Epithelial cell of esophagus (primary cell): ENCODE measurements around the gene LRRC57.

Source experiments
- DNase-seq: peaks from one replicate; pipeline ENCODE4 v3.0.0; 2010; ENCODE audit warnings: low read depth
- H3K4me3 ChIP-seq: 2 replicates; pipeline ENCODE4 v1.5.1; 2011; ENCODE audit warnings: mild to moderate bottlenecking, low read length, control low read depth
- TF ChIP-seq, protein P1 (sequence below): IDR thresholded peaks from 2 replicates; pipeline ENCODE4 v1.5.1; 2011; ENCODE audit warnings: low read depth, mild to moderate bottlenecking, low read length, control low read depth, inconsistent platforms; ENCODE audit not compliant: insufficient read depth; ENCODE audit errors: missing control alignments

LRRC57 gene

DNA sequence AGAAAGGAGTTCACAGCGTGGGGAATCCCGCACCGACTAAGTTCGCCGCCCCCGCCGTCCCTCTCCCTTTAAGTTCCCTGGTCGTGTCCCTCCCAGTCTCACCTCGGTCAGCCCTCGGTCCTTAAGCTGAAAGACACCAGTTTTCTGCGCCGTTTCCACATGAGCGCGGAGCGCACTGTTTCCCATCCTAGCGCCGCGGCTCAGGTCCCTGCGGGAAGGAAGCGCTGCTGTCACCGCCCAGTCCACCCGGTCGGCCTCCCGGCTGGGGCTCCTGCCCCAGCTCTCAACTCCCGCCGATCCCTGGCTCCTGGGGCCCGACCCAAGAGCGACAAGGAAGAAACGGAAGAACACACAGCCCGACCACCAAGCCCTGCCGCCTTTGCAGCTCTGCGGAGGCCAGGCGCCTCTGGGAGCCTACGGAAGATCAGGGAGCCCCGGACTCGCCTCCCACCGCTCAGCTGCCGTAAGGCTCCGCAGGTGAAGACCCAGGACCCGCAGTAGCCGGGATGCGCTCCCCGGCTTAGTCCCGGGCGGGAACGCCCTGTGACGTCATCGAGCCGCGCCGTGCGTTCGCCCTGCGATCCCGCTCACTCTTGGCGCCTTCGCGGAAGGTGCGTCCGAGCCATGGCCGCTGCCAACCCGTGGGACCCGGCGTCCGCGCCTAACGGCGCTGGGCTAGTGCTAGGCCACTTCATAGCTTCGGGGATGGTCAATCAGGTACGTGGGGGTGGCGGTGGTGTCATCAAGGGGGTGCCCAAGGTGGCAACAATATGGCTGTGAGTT, at the start of gene LRRC57, which contains the start of gene HAUS2:
Gene LRRC57, minus strand, starts transcription at position 545 of the 783 bp plus-strand sequence. Its CDS starts 359 bp downstream, at position 186.
Gene HAUS2, plus strand, starts transcription at position 590 of the 783 bp plus-strand sequence. Its CDS starts 35 bp downstream, at position 625.
- peak within 1 kb of the TSS; percentile 97 for H3K4me3 ChIP-seq
- TF ChIP-seq, protein P1, sequence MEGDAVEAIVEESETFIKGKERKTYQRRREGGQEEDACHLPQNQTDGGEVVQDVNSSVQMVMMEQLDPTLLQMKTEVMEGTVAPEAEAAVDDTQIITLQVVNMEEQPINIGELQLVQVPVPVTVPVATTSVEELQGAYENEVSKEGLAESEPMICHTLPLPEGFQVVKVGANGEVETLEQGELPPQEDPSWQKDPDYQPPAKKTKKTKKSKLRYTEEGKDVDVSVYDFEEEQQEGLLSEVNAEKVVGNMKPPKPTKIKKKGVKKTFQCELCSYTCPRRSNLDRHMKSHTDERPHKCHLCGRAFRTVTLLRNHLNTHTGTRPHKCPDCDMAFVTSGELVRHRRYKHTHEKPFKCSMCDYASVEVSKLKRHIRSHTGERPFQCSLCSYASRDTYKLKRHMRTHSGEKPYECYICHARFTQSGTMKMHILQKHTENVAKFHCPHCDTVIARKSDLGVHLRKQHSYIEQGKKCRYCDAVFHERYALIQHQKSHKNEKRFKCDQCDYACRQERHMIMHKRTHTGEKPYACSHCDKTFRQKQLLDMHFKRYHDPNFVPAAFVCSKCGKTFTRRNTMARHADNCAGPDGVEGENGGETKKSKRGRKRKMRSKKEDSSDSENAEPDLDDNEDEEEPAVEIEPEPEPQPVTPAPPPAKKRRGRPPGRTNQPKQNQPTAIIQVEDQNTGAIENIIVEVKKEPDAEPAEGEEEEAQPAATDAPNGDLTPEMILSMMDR, result no peak
- DNase-seq, result peak; percentile 92

- no peak overlapping the region for H3K4me3 ChIP-seq
- no peak for DNase-seq
- TF ChIP-seq, protein P1, result no peak
These were observed 47.1 kb upstream of the LRRC57 start for GRCh38 chr15:42595626-42596240.

DNA sequence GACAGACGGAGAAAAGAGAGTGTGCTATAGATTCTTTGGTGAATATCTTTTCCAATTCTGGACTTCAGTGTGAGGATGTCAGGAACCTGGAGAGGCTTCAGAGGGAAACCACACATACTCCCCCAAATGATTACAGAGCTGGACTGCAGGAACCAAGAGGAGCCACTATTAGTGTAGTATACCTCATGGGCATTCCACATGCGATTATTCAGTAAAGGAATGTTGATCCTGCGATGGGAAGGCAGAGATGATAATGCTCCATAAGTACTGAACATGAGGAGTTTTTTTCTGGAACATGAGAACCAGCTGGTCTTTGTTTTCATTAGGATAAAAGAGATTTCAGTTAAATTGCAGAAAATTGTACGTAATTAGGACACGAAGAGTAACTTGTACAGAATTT, 45.5 kb upstream of the LRRC57 start:
- no peak for DNase-seq
- no peak overlapping the region for H3K4me3 ChIP-seq
- TF ChIP-seq, protein P1, result no peak

DNA sequence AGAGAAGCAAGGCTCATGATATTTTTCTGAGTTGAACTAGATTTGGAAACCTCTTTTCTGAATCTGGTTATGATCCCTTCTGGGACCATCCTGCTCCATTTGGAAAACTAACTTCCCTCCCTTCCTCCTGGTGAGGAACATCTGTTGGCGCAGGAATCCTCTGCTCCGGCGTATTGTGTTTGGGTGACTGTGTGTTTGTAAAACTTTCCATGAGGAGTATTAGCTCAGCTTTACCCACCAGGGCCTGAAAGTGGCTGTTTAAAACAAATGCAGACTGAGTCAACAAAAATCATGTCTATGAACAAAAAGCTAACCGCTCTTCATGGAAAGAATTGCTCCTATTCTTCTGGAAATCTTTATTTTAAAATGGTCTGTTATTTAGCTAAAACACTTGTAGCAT, 44.5 kb upstream of the LRRC57 start:
- no peak overlapping the region for H3K4me3 ChIP-seq
- TF ChIP-seq, protein P1, result no peak
- no peak for DNase-seq

- no peak overlapping the region for H3K4me3 ChIP-seq
- TF ChIP-seq, protein P1, result no peak
- no peak for DNase-seq
These were observed 44.1 kb upstream of the LRRC57 start for GRCh38 chr15:42592716-42593115.

DNA sequence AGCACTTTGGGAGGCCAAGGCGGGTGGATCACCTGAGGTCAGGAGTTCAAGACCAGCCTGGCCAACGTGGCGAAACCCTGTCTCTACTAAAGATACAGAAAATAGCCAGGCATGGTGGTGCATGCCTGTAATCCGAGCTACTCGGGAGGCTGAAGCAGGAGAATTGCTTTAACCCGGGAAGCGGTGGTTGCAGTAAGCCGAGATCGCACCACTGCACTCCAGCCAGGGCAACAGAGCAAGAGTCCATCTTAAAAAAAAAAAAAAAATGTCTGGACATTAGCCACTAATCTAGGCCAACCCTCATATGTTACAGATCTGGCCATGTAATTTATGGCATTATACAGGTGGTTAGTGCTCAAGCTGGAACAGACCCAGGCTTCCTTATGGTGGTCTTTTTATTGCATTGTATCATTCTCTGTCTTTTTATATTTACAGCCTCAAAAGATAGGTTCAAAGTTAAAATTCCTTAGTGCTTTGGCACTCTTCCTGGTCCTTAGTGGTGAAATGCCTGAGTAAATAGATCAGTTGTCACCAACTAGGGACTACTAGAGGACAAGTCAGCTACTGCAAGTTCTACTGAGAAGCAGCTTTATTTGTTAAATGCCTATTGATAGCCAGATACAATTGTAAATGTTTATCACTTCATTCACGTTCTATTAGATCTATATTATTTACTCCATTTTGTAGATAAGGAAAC, 42.8 kb upstream of the LRRC57 start:
- TF ChIP-seq, protein P1, result peak; percentile 43
- DNase-seq, result peak; percentile 16
- no peak overlapping the region for H3K4me3 ChIP-seq
